ENCODE measurements around the gene CPNE5. TPM values are rescaled to one million over a fixed set of nuclear protein-coding genes. Genes with fewer than 3 reads are reported as not detected.
A peak's percentile ranks its signal among the peaks of the same experiment; 100 is the strongest.

Gene CPNE5
- total RNA-seq, 2 experiments from 2014 or later: 0.19 to 0.28 TPM

DNA sequence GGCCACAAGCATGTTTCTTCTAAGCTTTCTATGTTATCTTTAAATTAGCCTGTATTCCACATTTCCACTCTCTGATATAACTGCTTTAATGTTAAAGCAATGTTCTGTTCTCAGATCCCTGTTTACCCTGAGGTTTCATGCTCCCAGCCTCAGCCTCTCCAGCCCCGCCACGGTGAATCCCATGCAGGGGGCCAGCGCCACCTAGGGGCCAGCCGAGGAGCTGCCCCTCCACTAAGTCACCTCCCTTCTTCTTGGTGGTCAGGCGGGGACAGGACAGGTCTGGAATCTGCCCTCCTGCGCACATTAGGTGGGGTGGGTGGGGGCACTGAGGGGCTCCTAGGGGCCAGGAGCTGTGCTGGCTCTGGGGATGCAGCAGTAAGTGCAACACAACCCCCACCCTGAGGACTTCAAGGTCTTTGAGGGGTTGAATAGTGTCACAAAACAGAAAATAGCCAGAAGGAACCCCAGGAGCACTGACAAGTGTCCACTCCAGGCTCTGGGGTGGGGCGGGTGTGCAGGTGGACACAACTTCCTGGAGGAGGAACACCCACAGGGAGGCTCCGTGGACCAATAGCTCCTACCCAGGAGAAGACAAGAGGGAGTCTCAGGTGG is 80.0 kb downstream of the CPNE5 start:
- CTCF ChIA-PET: interaction anchor here (0.5 to 2.3 kb wide), 24 partner anchors 9 to 337 kb away, joined by 3 to 22 read pairs (median 4); partner anchors contain the start of genes CDKN1A and MTCH1
- peak; percentile 53 for ATAC-seq (ENCODE audit: poor library complexity)

GRCh38 chr6:36758516-36759147 is 80.6 kb downstream of the CPNE5 start:
- no peaks in the 10 kb centered on the region for H3K36me3 ChIP-seq (ENCODE audit: insufficient read depth, low read length)
- peaks cover 55% of the 10 kb centered on the region for H3K4me1 ChIP-seq (ENCODE audit: insufficient read depth, low read length)
- no peak overlapping the region for H3K4me3 ChIP-seq (ENCODE audit: low read length)
- Mint-ChIP-seq H3K4me1 (ENCODE audit: low read depth) (peaks cover 47% of the 10 kb centered on the region), H3K9me3 (no peaks in the 10 kb centered on the region), H3K27ac (peak overlapping the region; percentile 39), H3K36me3 (ENCODE audit: low read depth) (no peaks in the 10 kb centered on the region), H3K4me3 (no peak overlapping the region), H3K27me3 (no peaks in the 10 kb centered on the region)
- POLR2A ChIA-PET: interaction anchor here (0.7 to 1.1 kb wide), 2 partner anchors 12 to 193 kb away, joined by 3 read pairs; no protein-coding TSS in a partner anchor
- CTCF ChIA-PET: interaction anchor here (0.9 to 2.3 kb wide), 21 partner anchors 8 to 337 kb away, joined by 3 to 22 read pairs (median 4); partner anchors contain the start of genes CDKN1A and MTCH1
- no peak for ATAC-seq (ENCODE audit: poor library complexity)
- DNase-seq: no peak
- no peaks in the 10 kb centered on the region for H3K27me3 ChIP-seq (ENCODE audit: control insufficient read depth in 1 of 2, insufficient read depth in 2 of 2, low read length in 2 of 2)
- no peak overlapping the region for H3K27ac ChIP-seq (ENCODE audit: low read depth in 1 of 2, low read length in 2 of 2)
- intact Hi-C loops (cut with DNase I, micrococcal nuclease): loop anchor here (1.0 to 5.0 kb wide), 4 partner anchors 81 to 336 kb away; partner anchors contain the start of gene CDKN1A (in 1 of the 2)
- no peaks in the 10 kb centered on the region for H3K9me3 ChIP-seq (ENCODE audit: control insufficient read depth in 1 of 2, insufficient read depth in 1 of 2, low read length in 2 of 2)
- TF ChIP-seq, protein P1, sequence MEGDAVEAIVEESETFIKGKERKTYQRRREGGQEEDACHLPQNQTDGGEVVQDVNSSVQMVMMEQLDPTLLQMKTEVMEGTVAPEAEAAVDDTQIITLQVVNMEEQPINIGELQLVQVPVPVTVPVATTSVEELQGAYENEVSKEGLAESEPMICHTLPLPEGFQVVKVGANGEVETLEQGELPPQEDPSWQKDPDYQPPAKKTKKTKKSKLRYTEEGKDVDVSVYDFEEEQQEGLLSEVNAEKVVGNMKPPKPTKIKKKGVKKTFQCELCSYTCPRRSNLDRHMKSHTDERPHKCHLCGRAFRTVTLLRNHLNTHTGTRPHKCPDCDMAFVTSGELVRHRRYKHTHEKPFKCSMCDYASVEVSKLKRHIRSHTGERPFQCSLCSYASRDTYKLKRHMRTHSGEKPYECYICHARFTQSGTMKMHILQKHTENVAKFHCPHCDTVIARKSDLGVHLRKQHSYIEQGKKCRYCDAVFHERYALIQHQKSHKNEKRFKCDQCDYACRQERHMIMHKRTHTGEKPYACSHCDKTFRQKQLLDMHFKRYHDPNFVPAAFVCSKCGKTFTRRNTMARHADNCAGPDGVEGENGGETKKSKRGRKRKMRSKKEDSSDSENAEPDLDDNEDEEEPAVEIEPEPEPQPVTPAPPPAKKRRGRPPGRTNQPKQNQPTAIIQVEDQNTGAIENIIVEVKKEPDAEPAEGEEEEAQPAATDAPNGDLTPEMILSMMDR (IDR thresholded peaks at IDR 0.05): no peak

More for the DNA sequence above, 80.0 kb downstream of the CPNE5 start:
- no peak overlapping the region for H3K4me3 Mint-ChIP-seq
- Histone ChIP-seq H3K27ac (ENCODE audit: low read depth in 1 of 2, low read length in 2 of 2) (no peak overlapping the region), H3K27me3 (ENCODE audit: control insufficient read depth in 1 of 2, insufficient read depth in 2 of 2, low read length in 2 of 2) (no peaks in the 10 kb centered on the region), H3K36me3 (ENCODE audit: insufficient read depth, low read length) (no peaks in the 10 kb centered on the region), H3K4me3 (ENCODE audit: low read length) (no peak overlapping the region), H3K9me3 (ENCODE audit: control insufficient read depth in 1 of 2, insufficient read depth in 1 of 2, low read length in 2 of 2) (no peaks in the 10 kb centered on the region), H3K4me1 (ENCODE audit: insufficient read depth, low read length) (peaks cover 49% of the 10 kb centered on the region)
- POLR2A ChIA-PET: interaction anchor here (0.6 to 1.5 kb wide), 5 partner anchors 12 to 423 kb away, joined by 3 read pairs; no protein-coding TSS in a partner anchor
- H3K9me3 Mint-ChIP-seq: no peaks in the 10 kb centered on the region
- DNase-seq: peak; percentile 58 to 88 (median 76)
- H3K27ac Mint-ChIP-seq: no peak overlapping the region
- peaks cover 46% of the 10 kb centered on the region for H3K4me1 Mint-ChIP-seq (ENCODE audit: low read depth)
- H3K36me3 Mint-ChIP-seq (ENCODE audit: low read depth): no peaks in the 10 kb centered on the region
- intact Hi-C loops (cut with DNase I, micrococcal nuclease): loop anchor here (1.0 to 5.0 kb wide), 4 partner anchors 82 to 336 kb away; partner anchors contain the start of gene CDKN1A (in 1 of the 2)
- H3K27me3 Mint-ChIP-seq: no peaks in the 10 kb centered on the region
- TF ChIP-seq, protein P1 (IDR thresholded peaks at IDR 0.05): peak; percentile 98

DNA sequence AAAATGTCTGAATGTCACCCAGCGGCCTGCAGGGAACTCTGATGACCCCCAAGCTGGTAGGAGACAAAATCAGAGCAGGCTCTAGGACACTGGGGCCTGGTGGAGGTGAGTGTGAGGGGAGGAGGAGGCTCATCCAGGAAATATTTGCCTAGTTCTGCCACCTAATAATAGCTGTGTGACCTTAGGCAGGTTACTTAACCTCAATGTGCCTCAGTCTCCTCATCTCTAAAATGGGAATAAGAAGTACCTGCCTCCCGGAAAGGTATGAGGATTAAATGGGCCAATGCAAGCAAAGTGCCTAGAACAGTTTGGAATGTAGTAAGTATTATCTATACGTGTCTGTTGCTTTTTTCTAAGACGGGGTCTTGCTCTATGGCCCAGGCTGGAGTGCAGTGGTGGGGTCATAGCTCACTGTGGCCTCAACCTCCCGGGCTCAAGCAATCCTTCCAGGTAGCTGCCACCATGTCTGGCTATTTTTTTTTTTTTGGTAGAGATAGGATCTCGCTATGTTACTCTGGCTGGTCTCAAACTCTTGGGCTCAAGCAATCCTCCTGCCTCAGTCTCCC is 81.2 kb downstream of the CPNE5 start:
- no peaks in the 10 kb centered on the region for H3K9me3 Mint-ChIP-seq
- intact Hi-C loops (cut with DNase I, micrococcal nuclease): loop anchor here (2.0 to 5.0 kb wide), 4 partner anchors 79 to 335 kb away; partner anchors contain the start of gene CDKN1A (in 2 of the 2)
- Histone ChIP-seq H3K9me3 (ENCODE audit: control insufficient read depth in 1 of 2, insufficient read depth in 1 of 2, low read length in 2 of 2) (no peaks in the 10 kb centered on the region), H3K27ac (ENCODE audit: low read depth in 1 of 2, low read length in 2 of 2) (peak overlapping the region; percentile 71 to 89), H3K4me1 (ENCODE audit: insufficient read depth, low read length) (peaks cover 61% of the 10 kb centered on the region), H3K36me3 (ENCODE audit: insufficient read depth, low read length) (no peaks in the 10 kb centered on the region), H3K4me3 (ENCODE audit: low read length) (no peak overlapping the region), H3K27me3 (ENCODE audit: control insufficient read depth in 1 of 2, insufficient read depth in 2 of 2, low read length in 2 of 2) (no peaks in the 10 kb centered on the region)
- ATAC-seq (ENCODE audit: poor library complexity): no peak
- peaks cover 47% of the 10 kb centered on the region for H3K4me1 Mint-ChIP-seq (ENCODE audit: low read depth)
- peak overlapping the region; percentile 90 for H3K27ac Mint-ChIP-seq
- DNase-seq: no peak
- ChIA-PET CTCF (interaction anchor here (1.3 to 4.5 kb wide), 7 partner anchors 9 to 143 kb away, joined by 3 to 22 read pairs (median 16); no protein-coding TSS in a partner anchor), POLR2A (no interaction called here)
- no peak overlapping the region for H3K4me3 Mint-ChIP-seq
- no peaks in the 10 kb centered on the region for H3K36me3 Mint-ChIP-seq (ENCODE audit: low read depth)
- H3K27me3 Mint-ChIP-seq: no peaks in the 10 kb centered on the region
- TF ChIP-seq, protein P1 (IDR thresholded peaks at IDR 0.05): no peak
